Stimulated activated CD8-positive, alpha-beta memory T cell treated with anti-CD3 and anti-CD28 coated beads, Interleukin-15, amount 100 ng/mL, for 24 hours (primary cell): Measurements from ENCODE around the gene SERPINB12.

ENCODE experiments used
- DNase-seq: peaks from one replicate; pipeline ENCODE4 v3.0.0-alpha.2; 2020; ENCODE audit warnings: low read depth

SERPINB12 gene

GRCh38 chr18:63603772-63604171, 61.6 kb downstream of the SERPINB12 start:
- DNase-seq: no peak

- no peak for DNase-seq
These were observed 62.8 kb downstream of the SERPINB12 start for GRCh38 chr18:63604791-63605567.

DNA sequence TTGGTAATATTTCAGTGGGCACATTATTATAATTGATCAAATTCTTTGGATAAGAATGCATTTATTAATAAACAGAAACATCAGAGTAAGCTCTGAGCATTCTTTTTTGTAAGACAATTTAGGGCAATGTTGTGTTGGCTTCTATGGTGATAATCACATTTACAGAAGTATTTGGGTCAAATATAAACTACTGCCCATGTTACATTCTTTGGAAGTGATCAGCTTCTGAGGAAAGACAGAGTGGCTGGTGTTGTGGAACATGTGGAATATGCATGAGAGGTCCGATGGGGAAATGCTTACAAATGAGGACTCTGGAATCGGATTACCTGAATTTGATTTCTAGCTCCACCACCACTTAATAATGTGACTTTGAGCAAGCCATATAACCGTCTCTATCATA, 64.4 kb downstream of the SERPINB12 start:
- no peak for DNase-seq

GRCh38 chr18:63613420-63613819, 71.3 kb downstream of the SERPINB12 start:
- no peak for DNase-seq

- no peak for DNase-seq
These were observed 75.1 kb downstream of the SERPINB12 start for GRCh38 chr18:63617049-63617914.

DNA sequence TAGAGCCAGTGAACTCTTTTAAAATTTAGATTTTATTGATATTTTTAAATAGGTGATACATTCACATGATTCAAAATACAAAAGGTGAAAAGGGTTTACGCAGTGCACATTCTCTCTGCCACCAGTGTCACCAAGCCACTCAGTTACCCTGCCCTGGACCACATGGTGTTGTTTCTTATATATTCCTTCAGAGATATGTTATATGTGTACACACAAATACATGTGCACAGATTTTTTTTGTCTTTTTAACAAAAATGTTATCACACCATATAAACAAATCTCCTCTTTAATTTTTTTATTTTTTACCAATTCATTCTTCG, 75.7 kb downstream of the SERPINB12 start:
- DNase-seq: no peak
